ENCODE measurements around the gene PARVB.

DNA sequence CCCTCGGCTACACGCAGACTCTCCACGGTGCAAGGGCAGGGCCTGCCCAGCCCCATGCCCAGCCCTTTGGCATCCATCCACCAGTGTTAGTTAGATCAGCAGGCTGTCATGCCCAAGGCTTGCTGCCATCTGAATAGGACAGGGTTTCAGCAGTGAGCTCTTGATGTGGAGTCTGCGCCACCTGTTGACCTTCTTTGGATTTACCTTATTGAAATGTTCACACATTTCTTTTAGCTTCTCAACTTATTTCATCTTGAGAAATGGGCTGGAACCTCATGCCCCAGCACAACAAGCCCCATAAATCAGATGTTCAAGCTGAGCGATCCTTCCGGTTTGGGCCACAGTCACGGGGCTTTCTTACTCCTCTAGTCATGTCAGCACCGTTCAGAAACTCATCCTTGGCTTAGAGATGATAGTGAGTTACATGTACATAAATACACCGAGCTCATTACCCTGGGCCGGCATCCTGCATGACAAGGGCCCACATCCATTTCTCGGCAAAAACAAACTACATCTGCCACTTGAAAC is 61.7 kb downstream of the PARVB start:
- TF ChIP-seq POLR2A (IDR thresholded peaks at IDR 0.05; ENCODE audit: low read depth, low read length), result no peak
- TF ChIP-seq, protein P1, sequence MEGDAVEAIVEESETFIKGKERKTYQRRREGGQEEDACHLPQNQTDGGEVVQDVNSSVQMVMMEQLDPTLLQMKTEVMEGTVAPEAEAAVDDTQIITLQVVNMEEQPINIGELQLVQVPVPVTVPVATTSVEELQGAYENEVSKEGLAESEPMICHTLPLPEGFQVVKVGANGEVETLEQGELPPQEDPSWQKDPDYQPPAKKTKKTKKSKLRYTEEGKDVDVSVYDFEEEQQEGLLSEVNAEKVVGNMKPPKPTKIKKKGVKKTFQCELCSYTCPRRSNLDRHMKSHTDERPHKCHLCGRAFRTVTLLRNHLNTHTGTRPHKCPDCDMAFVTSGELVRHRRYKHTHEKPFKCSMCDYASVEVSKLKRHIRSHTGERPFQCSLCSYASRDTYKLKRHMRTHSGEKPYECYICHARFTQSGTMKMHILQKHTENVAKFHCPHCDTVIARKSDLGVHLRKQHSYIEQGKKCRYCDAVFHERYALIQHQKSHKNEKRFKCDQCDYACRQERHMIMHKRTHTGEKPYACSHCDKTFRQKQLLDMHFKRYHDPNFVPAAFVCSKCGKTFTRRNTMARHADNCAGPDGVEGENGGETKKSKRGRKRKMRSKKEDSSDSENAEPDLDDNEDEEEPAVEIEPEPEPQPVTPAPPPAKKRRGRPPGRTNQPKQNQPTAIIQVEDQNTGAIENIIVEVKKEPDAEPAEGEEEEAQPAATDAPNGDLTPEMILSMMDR (IDR thresholded peaks at IDR 0.05; ENCODE audit: extremely low read depth in 1 of 2, insufficient read depth in 1 of 2, low read depth in 1 of 2, low read length in 2 of 2), result peak; percentile 49 to 62
- TF ChIP-seq MYC (IDR thresholded peaks at IDR 0.05; ENCODE audit: low read depth, low read length), result no peak
- TF ChIP-seq EZH2 (IDR thresholded peaks at IDR 0.05; ENCODE audit: borderline replicate concordance, low read depth, low read length, severe bottlenecking), result no peak
- no peak for TF ChIP-seq JUN (IDR thresholded peaks at IDR 0.05; ENCODE audit: borderline replicate concordance, insufficient read depth, insufficient read length, low read depth)
- TF ChIP-seq, protein P2, sequence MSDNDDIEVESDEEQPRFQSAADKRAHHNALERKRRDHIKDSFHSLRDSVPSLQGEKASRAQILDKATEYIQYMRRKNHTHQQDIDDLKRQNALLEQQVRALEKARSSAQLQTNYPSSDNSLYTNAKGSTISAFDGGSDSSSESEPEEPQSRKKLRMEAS (IDR thresholded peaks at IDR 0.05; ENCODE audit: insufficient read depth, insufficient read length), result no peak
- no peak for TF ChIP-seq POLR2AphosphoS5 (IDR thresholded peaks at IDR 0.05; ENCODE audit: insufficient read depth, low read depth, low read length)
- TF ChIP-seq FOS (IDR thresholded peaks at IDR 0.05; ENCODE audit: borderline replicate concordance, insufficient read depth, low read length), result no peak

Measured in endothelial cell of umbilical vein (primary cell).